H9 (cell line): ENCODE data around the gene CDR2. TPM values are rescaled to one million over a fixed set of nuclear protein-coding genes. Genes with fewer than 3 reads are reported as not detected.

Experiments
- DNase-seq: peaks from one replicate; pipeline ENCODE4 v3.0.0-alpha.2; 2017
- H2AFZ ChIP-seq: one replicate; pipeline ENCODE4 v1.6.1; 2013; ENCODE audit warnings: mild to moderate bottlenecking, low read length, control low read depth, moderate library complexity
- H2AK5ac ChIP-seq: 2 replicates; pipeline ENCODE4 v1.6.1; 2013; ENCODE audit warnings: low read length, control low read depth, mixed read lengths; ENCODE audit not compliant: insufficient read length
- H2BK120ac ChIP-seq: one replicate; pipeline ENCODE4 v1.6.1; 2013; ENCODE audit warnings: low read depth, mild to moderate bottlenecking, low read length, control low read depth, inconsistent platforms; ENCODE audit not compliant: poor library complexity, severe bottlenecking
- H2BK12ac ChIP-seq: 2 replicates; pipeline ENCODE4 v1.6.1; 2013; ENCODE audit warnings: low read length, control low read depth, mixed read lengths, low read depth; ENCODE audit not compliant: insufficient read length
- H2BK15ac ChIP-seq: 2 replicates; pipeline ENCODE4 v1.6.1; 2013; ENCODE audit warnings: low read depth, low read length, control low read depth
- H2BK20ac ChIP-seq: one replicate; pipeline ENCODE4 v1.6.1; 2013; ENCODE audit warnings: low read depth, mild to moderate bottlenecking, low read length, control low read depth, inconsistent platforms; ENCODE audit not compliant: poor library complexity, severe bottlenecking
- H2BK5ac ChIP-seq: 2 replicates; pipeline ENCODE4 v1.6.1; 2013; ENCODE audit warnings: low read length, control low read depth, mixed read lengths; ENCODE audit not compliant: insufficient read length
- H3K14ac ChIP-seq: 2 replicates; pipeline ENCODE4 v1.6.1; 2013; ENCODE audit warnings: low read length, control low read depth; ENCODE audit not compliant: insufficient read depth
- H3K18ac ChIP-seq: 2 replicates; pipeline ENCODE4 v1.6.1; 2013; ENCODE audit warnings: low read depth, mild to moderate bottlenecking, mixed read lengths, low read length, control low read depth; ENCODE audit not compliant: insufficient read length
- H3K23ac ChIP-seq: 2 replicates; pipeline ENCODE4 v1.6.1; 2013; ENCODE audit warnings: low read length, control low read depth, mixed read lengths, low read depth; ENCODE audit not compliant: insufficient read length
- H3K23me2 ChIP-seq: 2 replicates; pipeline ENCODE4 v1.6.1; 2013; ENCODE audit warnings: low read depth, mild to moderate bottlenecking, mixed read lengths, low read length, control low read depth; ENCODE audit not compliant: insufficient read length, poor library complexity, severe bottlenecking
- H3K27ac ChIP-seq: 2 replicates; pipeline ENCODE4 v1.5.1; 2013; ENCODE audit warnings: low read length, control low read depth, mixed read lengths, low read depth; ENCODE audit not compliant: insufficient read length
- H3K27me3 ChIP-seq: 2 replicates; pipeline ENCODE4 v1.6.1; 2013; ENCODE audit warnings: low read length, control low read depth, inconsistent platforms; ENCODE audit not compliant: insufficient read depth
- H3K4ac ChIP-seq: 2 replicates; pipeline ENCODE4 v1.6.1; 2013; ENCODE audit warnings: low read depth, mild to moderate bottlenecking, control low read depth, inconsistent platforms, low read length, moderate library complexity
- H3K4me1 ChIP-seq: 2 replicates; pipeline ENCODE4 v1.6.1; 2013; ENCODE audit warnings: low read length, control low read depth, inconsistent platforms; ENCODE audit not compliant: insufficient read depth
- H3K4me2 ChIP-seq: 2 replicates; pipeline ENCODE4 v1.6.1; 2013; ENCODE audit warnings: low read length, control low read depth, mixed read lengths; ENCODE audit not compliant: insufficient read length, insufficient read depth
- H3K56ac ChIP-seq: 2 replicates; pipeline ENCODE4 v1.6.1; 2013; ENCODE audit warnings: low read depth, mild to moderate bottlenecking, mixed read lengths, low read length, control low read depth; ENCODE audit not compliant: insufficient read length
- H3K79me1 ChIP-seq: 2 replicates; pipeline ENCODE4 v1.6.1; 2013; ENCODE audit warnings: low read depth, mild to moderate bottlenecking, moderate library complexity, low read length, control low read depth, inconsistent platforms; ENCODE audit not compliant: insufficient read depth, poor library complexity, severe bottlenecking
- H3K79me2 ChIP-seq: 2 replicates; pipeline ENCODE4 v1.6.1; 2013; ENCODE audit warnings: low read length, control low read depth, inconsistent platforms; ENCODE audit not compliant: insufficient read depth
- H3K9ac ChIP-seq: 2 replicates; pipeline ENCODE4 v1.6.1; 2013; ENCODE audit warnings: low read length, control low read depth, mixed read lengths; ENCODE audit not compliant: insufficient read length; ENCODE audit errors: extremely low read depth
- H3K9me3 ChIP-seq: one replicate; pipeline ENCODE4 v1.6.1; 2013; ENCODE audit warnings: low read depth, low read length, inconsistent platforms; ENCODE audit not compliant: control insufficient read depth
- H3T11ph ChIP-seq: one replicate; pipeline ENCODE4 v1.6.1; 2013; ENCODE audit warnings: mild to moderate bottlenecking, low read length, control low read depth, inconsistent platforms
- H4K20me1 ChIP-seq: one replicate; pipeline ENCODE4 v1.6.1; 2013; ENCODE audit not compliant: control insufficient read depth, insufficient read length, insufficient read depth
- H4K5ac ChIP-seq: 2 replicates; pipeline ENCODE4 v1.6.1; 2013; ENCODE audit warnings: low read depth, mild to moderate bottlenecking, mixed read lengths, low read length, control low read depth; ENCODE audit not compliant: insufficient read length
- H4K8ac ChIP-seq: replicated peaks from 2 replicates; pipeline ENCODE4 v1.6.1; 2013; ENCODE audit warnings: low read length, control low read depth, mixed read lengths, low read depth; ENCODE audit not compliant: insufficient read length
- H4K91ac ChIP-seq: 2 replicates; pipeline ENCODE4 v1.6.1; 2013; ENCODE audit warnings: low read depth, mild to moderate bottlenecking, moderate library complexity, mixed read lengths, low read length, control low read depth; ENCODE audit not compliant: insufficient read length
- H3K27ac Mint-ChIP-seq, 3 experiments: 2 replicates in 2 of 3; 3 replicates in 1 of 3; pipeline ENCODE4 v1.8.0; 2020 to 2021; ENCODE audit warnings: mixed read lengths in 3 of 3, mild to moderate bottlenecking in 1 of 3, moderate library complexity in 1 of 3
- H3K27me3 Mint-ChIP-seq: 2 replicates; pipeline ENCODE4 v1.8.0; 2021; ENCODE audit warnings: low read depth, mild to moderate bottlenecking, moderate library complexity, mixed read lengths
- H3K36me3 Mint-ChIP-seq, 3 experiments: 2 replicates in 2 of 3; 3 replicates in 1 of 3; pipeline ENCODE4 v1.8.0; 2020 to 2021; ENCODE audit warnings: low read depth in 3 of 3, mixed read lengths in 3 of 3; ENCODE audit not compliant: insufficient read depth in 1 of 3
- H3K4me1 Mint-ChIP-seq, 2 experiments: 2 replicates each; pipeline ENCODE4 v1.8.0; 2020; ENCODE audit warnings: mixed read lengths in 2 of 2
- H3K4me3 Mint-ChIP-seq, 2 experiments: 2 replicates in 1 of 2; 3 replicates in 1 of 2; pipeline ENCODE4 v1.8.0; 2020 to 2021; ENCODE audit warnings: mild to moderate bottlenecking in 2 of 2, mixed read lengths in 2 of 2, moderate library complexity in 1 of 2
- H3K9me3 Mint-ChIP-seq, 2 experiments: 2 replicates in 1 of 2; 3 replicates in 1 of 2; pipeline ENCODE4 v1.8.0; 2020; ENCODE audit warnings: mild to moderate bottlenecking in 2 of 2, mixed read lengths in 2 of 2, moderate library complexity in 1 of 2
- CTCF ChIP-seq: fragments of 200-600 bp; sonication (generic); conservative IDR thresholded peaks from 3 replicates; pipeline ENCODE4 v1.8.0; 2021; ENCODE audit warnings: antibody characterized with exemption, mild to moderate bottlenecking
- WGBS: extraction: QIAGEN DNeasy Blood & Tissue Kit; methylation state at CpG from one replicate; pipeline ENCODE4 v1.1.7; 2013; ENCODE audit warnings: missing lambda C conversion rate, low lambda C conversion rate, mixed read lengths; ENCODE audit not compliant: insufficient read length; ENCODE audit errors: extremely low coverage; 5-methylcytosine and 5-hydroxymethylcytosine counted together
- total RNA-seq: library from RNA; stranded (reverse); gene quantifications from 2 replicates; pipeline ENCODE4 v1.2.1, GENCODE V29; 2021

Gene CDR2
- total RNA-seq, 1 experiment from 2014 or later, result 33.4 TPM

GRCh38 chr16:22326771-22327445, 47.5 kb downstream of the CDR2 start:
- no peak overlapping the region for H3K27ac ChIP-seq
- H4K91ac ChIP-seq, result no peak overlapping the region
- H4K5ac ChIP-seq, result no peak overlapping the region
- H3K23ac ChIP-seq, result no peak overlapping the region
- no peak overlapping the region for H3K56ac ChIP-seq
- no peak overlapping the region for H3K4me3 Mint-ChIP-seq
- H4K20me1 ChIP-seq, result no peaks in the 10 kb centered on the region
- H3K23me2 ChIP-seq, result no peaks in the 10 kb centered on the region
- H4K8ac ChIP-seq, result no peak overlapping the region
- no peak overlapping the region for H2AK5ac ChIP-seq
- H3K4ac ChIP-seq, result no peak overlapping the region
- H2BK20ac ChIP-seq, result no peak overlapping the region
- H3K36me3 Mint-ChIP-seq, result peaks cover 31 to 94% (median 77%) of the 10 kb centered on the region in 3 experiments
- WGBS, result no CpG with 5 or more reads among the region's 13 CpGs
- no peak overlapping the region for H3K18ac ChIP-seq
- H2BK12ac ChIP-seq, result no peak overlapping the region
- no peaks in the 10 kb centered on the region for H3K4me1 Mint-ChIP-seq
- TF ChIP-seq CTCF, result no peak
- no peaks in the 10 kb centered on the region; the same call in none of the 2 replicates for H3K27me3 Mint-ChIP-seq
- peaks cover 2% of the 10 kb centered on the region for H3K79me1 ChIP-seq
- H3K79me2 ChIP-seq, result no peaks in the 10 kb centered on the region
- no peak overlapping the region for H3K14ac ChIP-seq
- no peaks in the 10 kb centered on the region for H3K9me3 Mint-ChIP-seq
- no peak for DNase-seq
- H2BK5ac ChIP-seq, result no peak overlapping the region
- no peaks in the 10 kb centered on the region for H3K4me1 ChIP-seq
- no peak overlapping the region for H3K4me2 ChIP-seq
- no peak overlapping the region for H2BK15ac ChIP-seq
- no peak overlapping the region for H3T11ph ChIP-seq
- peak overlapping the region in 1 of 3 experiments; percentile 75; a peak in 1 of 7 replicates for H3K27ac Mint-ChIP-seq
- H3K27me3 ChIP-seq, result no peaks in the 10 kb centered on the region
- H3K9me3 ChIP-seq, result no peaks in the 10 kb centered on the region
- H2AFZ ChIP-seq, result no peak overlapping the region
- H3K9ac ChIP-seq, result no peak overlapping the region
- no peak overlapping the region for H2BK120ac ChIP-seq
